Measurements from ENCODE around the gene BANP. TPM values are rescaled to one million over a fixed set of nuclear protein-coding genes. Genes with fewer than 3 reads are reported as not detected.

Gene BANP
- total RNA-seq, 2 experiments from 2014 or later, result 39.6 to 58.0 TPM

- Histone ChIP-seq H3K9me3 (ENCODE audit: low read length) (no peaks in the 10 kb centered on the region), H3K4me3 (ENCODE audit: low read depth, low read length, poor library complexity, severe bottlenecking) (no peak overlapping the region), H3K4me2 (ENCODE audit: low read length) (no peak overlapping the region), H2AFZ (ENCODE audit: low read length) (no peak overlapping the region), H3K79me2 (ENCODE audit: insufficient read depth, low read depth, low read length) (no peaks in the 10 kb centered on the region), H3K36me3 (ENCODE audit: insufficient read depth, low read length) (peaks cover 53% of the 10 kb centered on the region), H4K20me1 (ENCODE audit: insufficient read depth, low read length) (no peaks in the 10 kb centered on the region), H3K4me1 (ENCODE audit: insufficient read depth, low read length, poor library complexity, severe bottlenecking) (peaks cover 27% of the 10 kb centered on the region), H3K27ac (ENCODE audit: low read depth, low read length, poor library complexity, severe bottlenecking) (no peak overlapping the region), H3K9me2 (ENCODE audit: insufficient read depth, low read length) (no peaks in the 10 kb centered on the region)
- intact Hi-C loops (cut with micrococcal nuclease; ENCODE audit: unreplicated experiment), result loop anchor here (5.0 to 10.0 kb wide), 2 partner anchors 275 to 348 kb away; no protein-coding TSS in a partner anchor
- ChIA-PET CTCF (ENCODE audit: unreplicated experiment) (no interaction called here), POLR2A (no interaction called here)
- TF ChIP-seq EZH2phosphoT487 (IDR thresholded peaks at IDR 0.05; ENCODE audit: borderline replicate concordance, low read depth, low read length) (no peak), CTCF (conservative IDR thresholded peaks at IDR 0.05; ENCODE audit: low read length) (no peak)
- DNase-seq (ENCODE audit: low spot score), result no peak
- no TSS peak for BruUV-seq (replicated peaks)
Observed at GRCh38 chr16:88049561-88050545, 98.6 kb downstream of the BANP start.

- no peak overlapping the region for H3K4me2 ChIP-seq (ENCODE audit: low read length)
- peaks cover 15% of the 10 kb centered on the region for H3K4me1 ChIP-seq (ENCODE audit: insufficient read depth, low read length, poor library complexity, severe bottlenecking)
- no peaks in the 10 kb centered on the region for H3K79me2 ChIP-seq (ENCODE audit: insufficient read depth, low read depth, low read length)
- H3K36me3 ChIP-seq (ENCODE audit: insufficient read depth, low read length), result peaks cover 55% of the 10 kb centered on the region
- no peaks in the 10 kb centered on the region for H4K20me1 ChIP-seq (ENCODE audit: insufficient read depth, low read length)
- no peak for TF ChIP-seq EZH2phosphoT487 (IDR thresholded peaks at IDR 0.05; ENCODE audit: borderline replicate concordance, low read depth, low read length)
- no peak for TF ChIP-seq CTCF (conservative IDR thresholded peaks at IDR 0.05; ENCODE audit: low read length)
- no peaks in the 10 kb centered on the region for H3K9me2 ChIP-seq (ENCODE audit: insufficient read depth, low read length)
- H3K4me3 ChIP-seq (ENCODE audit: low read depth, low read length, poor library complexity, severe bottlenecking), result no peak overlapping the region
- CTCF ChIA-PET (ENCODE audit: unreplicated experiment), result no interaction called here
- POLR2A ChIA-PET, result no interaction called here
- BruUV-seq (replicated peaks), result no TSS peak
- intact Hi-C loops (cut with micrococcal nuclease; ENCODE audit: unreplicated experiment), result no loop called here
- H3K27ac ChIP-seq (ENCODE audit: low read depth, low read length, poor library complexity, severe bottlenecking), result no peak overlapping the region
- no peak for DNase-seq (ENCODE audit: low spot score)
- H3K9me3 ChIP-seq (ENCODE audit: low read length), result no peaks in the 10 kb centered on the region
- H2AFZ ChIP-seq (ENCODE audit: low read length), result no peak overlapping the region
Observed at GRCh38 chr16:88050952-88051660, 99.9 kb downstream of the BANP start.
